B cell (primary cell): ENCODE data around the gene GABRR2.

Experiments used
- EZH2 ChIP-seq: IDR thresholded peaks from 2 replicates; pipeline ENCODE4 v1.6.1; 2012; ENCODE audit warnings: borderline replicate concordance, low read depth, mild to moderate bottlenecking, moderate library complexity, low read length; ENCODE audit not compliant: insufficient read depth, poor library complexity, severe bottlenecking
- TF ChIP-seq, protein P1 (sequence below): fragments of 200-600 bp; IDR thresholded peaks from one replicate; pipeline ENCODE4 v1.8.0; 2022; ENCODE audit warnings: antibody characterized with exemption, mild to moderate bottlenecking

GRCh38 chr6:89270951-89271721 lies 44.0 kb downstream of the GABRR2 start:
- no peak for TF ChIP-seq EZH2
- TF ChIP-seq, protein P1, sequence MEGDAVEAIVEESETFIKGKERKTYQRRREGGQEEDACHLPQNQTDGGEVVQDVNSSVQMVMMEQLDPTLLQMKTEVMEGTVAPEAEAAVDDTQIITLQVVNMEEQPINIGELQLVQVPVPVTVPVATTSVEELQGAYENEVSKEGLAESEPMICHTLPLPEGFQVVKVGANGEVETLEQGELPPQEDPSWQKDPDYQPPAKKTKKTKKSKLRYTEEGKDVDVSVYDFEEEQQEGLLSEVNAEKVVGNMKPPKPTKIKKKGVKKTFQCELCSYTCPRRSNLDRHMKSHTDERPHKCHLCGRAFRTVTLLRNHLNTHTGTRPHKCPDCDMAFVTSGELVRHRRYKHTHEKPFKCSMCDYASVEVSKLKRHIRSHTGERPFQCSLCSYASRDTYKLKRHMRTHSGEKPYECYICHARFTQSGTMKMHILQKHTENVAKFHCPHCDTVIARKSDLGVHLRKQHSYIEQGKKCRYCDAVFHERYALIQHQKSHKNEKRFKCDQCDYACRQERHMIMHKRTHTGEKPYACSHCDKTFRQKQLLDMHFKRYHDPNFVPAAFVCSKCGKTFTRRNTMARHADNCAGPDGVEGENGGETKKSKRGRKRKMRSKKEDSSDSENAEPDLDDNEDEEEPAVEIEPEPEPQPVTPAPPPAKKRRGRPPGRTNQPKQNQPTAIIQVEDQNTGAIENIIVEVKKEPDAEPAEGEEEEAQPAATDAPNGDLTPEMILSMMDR, result no peak
